HepG2 (cell line): ENCODE measurements around the gene SYCP2L. TPM values are rescaled to one million over a fixed set of nuclear protein-coding genes. Genes with fewer than 3 reads are reported as not detected.

Source experiments
- MAFF ChIP-seq: IDR thresholded peaks from 2 replicates; pipeline ENCODE4 v1.6.1; 2011; ENCODE audit warnings: low read depth, low read length, improper control_type of control experiment
- PRDM10 ChIP-seq: sonication (generic); formaldehyde crosslinking; IDR thresholded peaks from 2 replicates; pipeline ENCODE4 v1.4.0; 2020; ENCODE audit warnings: low read depth, missing genetic modification reagents
- PTBP1 ChIP-seq: fragments of 200-400 bp; formaldehyde crosslinking; IDR thresholded peaks from 2 replicates; pipeline ENCODE4 v1.6.1; 2018; ENCODE audit warnings: low read length, low read depth; ENCODE audit not compliant: poor library complexity, severe bottlenecking
- RCOR2 ChIP-seq: IDR thresholded peaks from 2 replicates; pipeline ENCODE4 v1.6.1; 2016; ENCODE audit warnings: missing biosample characterization, missing genetic modification reagents
- SMYD3 ChIP-seq: sonication (generic); formaldehyde crosslinking; IDR thresholded peaks from 2 replicates; pipeline ENCODE4 v1.8.1; 2023; ENCODE audit warnings: mild to moderate bottlenecking, missing genetic modification reagents
- SOX6 ChIP-seq, 2 experiments: fragments of 450-650 bp in 1 of 2; sonication (generic) in 1 of 2; formaldehyde crosslinking in 1 of 2; IDR thresholded peaks; 2 replicates each; pipeline versions ENCODE4 v1.4.0 to v1.6.1; 2017 to 2020; ENCODE audit warnings: antibody characterized with exemption in 1 of 2, mild to moderate bottlenecking in 1 of 2, missing genetic modification reagents in 1 of 2
- TCF7L2 ChIP-seq: IDR thresholded peaks from 2 replicates; pipeline ENCODE4 v1.6.1; 2011; ENCODE audit warnings: mild to moderate bottlenecking, low read depth, low read length, moderate library complexity
- ZBTB2 ChIP-seq: sonication (generic); formaldehyde crosslinking; IDR thresholded peaks from 2 replicates; pipeline ENCODE4 v1.8.0; 2022; ENCODE audit warnings: low read depth, missing genetic modification reagents
- ZFP36 ChIP-seq: fragments of 150-350 bp; IDR thresholded peaks from 2 replicates; pipeline ENCODE4 v1.6.1; 2018; ENCODE audit warnings: borderline replicate concordance, low read length, low read depth; ENCODE audit not compliant: partially characterized antibody
- ZNF761 ChIP-seq: sonication (generic); formaldehyde crosslinking; conservative IDR thresholded peaks from 2 replicates; pipeline ENCODE4 v1.4.0; 2020; ENCODE audit warnings: mild to moderate bottlenecking, missing genetic modification reagents
- ZNF83 ChIP-seq: sonication (generic); formaldehyde crosslinking; IDR thresholded peaks from 2 replicates; pipeline ENCODE4 v1.4.0; 2020; ENCODE audit warnings: missing genetic modification reagents, mild to moderate bottlenecking, borderline replicate concordance
- ZNF850 ChIP-seq: sonication (generic); formaldehyde crosslinking; conservative IDR thresholded peaks from 2 replicates; pipeline ENCODE4 v1.9.0; 2021; ENCODE audit warnings: mild to moderate bottlenecking, missing genetic modification reagents
- polyA plus RNA-seq, 8 experiments: library from polyadenylated mRNA; depleted of rRNA in 3 of 8; stranded (reverse) in 7 of 8; unstranded in 1 of 8; fragments of >200 nt; fragmentation: Illumina TruSeq in 4 of 8; extraction: Trizol in 4 of 8; gene quantifications; 2 replicates each; pipeline versions ENCODE4 v1.2.1 to v1.2.3, GENCODE V29; 2011 to 2016; ENCODE audit warnings: low read depth in 4 of 8, missing spikeins in 1 of 8, mixed read lengths in 1 of 8; ENCODE audit not compliant: insufficient read depth in 1 of 8
- total RNA-seq, 5 experiments: library from RNA; depleted of rRNA; stranded (reverse); fragments of >200 nt; fragmentation: Illumina TruSeq; extraction: Trizol; gene quantifications; 2 replicates each; pipeline ENCODE4 v1.2.3, GENCODE V29; 2016; ENCODE audit warnings: low read depth in 1 of 5
- TF ChIP-seq, protein P1 (sequence below): sonication (generic); formaldehyde crosslinking; IDR thresholded peaks from 2 replicates; pipeline ENCODE4 v1.4.0; 2020; ENCODE audit warnings: missing genetic modification reagents

SYCP2L gene
- total and polyA plus RNA-seq, 2 of the 13 experiments (the other 11 are each of a cell fraction or from before 2014, with no cell fraction given), result 0.22 to 0.54 TPM

GRCh38 chr6:10837995-10838793 lies 48.7 kb upstream of the SYCP2L start, which contains the start of gene MAK (continued):
- TF ChIP-seq, protein P1, sequence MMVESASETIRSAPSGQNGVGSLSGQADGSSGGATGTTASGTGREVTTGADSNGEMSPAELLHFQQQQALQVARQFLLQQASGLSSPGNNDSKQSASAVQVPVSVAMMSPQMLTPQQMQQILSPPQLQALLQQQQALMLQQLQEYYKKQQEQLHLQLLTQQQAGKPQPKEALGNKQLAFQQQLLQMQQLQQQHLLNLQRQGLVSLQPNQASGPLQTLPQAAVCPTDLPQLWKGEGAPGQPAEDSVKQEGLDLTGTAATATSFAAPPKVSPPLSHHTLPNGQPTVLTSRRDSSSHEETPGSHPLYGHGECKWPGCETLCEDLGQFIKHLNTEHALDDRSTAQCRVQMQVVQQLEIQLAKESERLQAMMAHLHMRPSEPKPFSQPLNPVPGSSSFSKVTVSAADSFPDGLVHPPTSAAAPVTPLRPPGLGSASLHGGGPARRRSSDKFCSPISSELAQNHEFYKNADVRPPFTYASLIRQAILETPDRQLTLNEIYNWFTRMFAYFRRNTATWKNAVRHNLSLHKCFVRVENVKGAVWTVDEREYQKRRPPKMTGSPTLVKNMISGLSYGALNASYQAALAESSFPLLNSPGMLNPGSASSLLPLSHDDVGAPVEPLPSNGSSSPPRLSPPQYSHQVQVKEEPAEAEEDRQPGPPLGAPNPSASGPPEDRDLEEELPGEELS (CRISPR knock-in tag), result no peak
- TF ChIP-seq ZBTB2 (CRISPR knock-in tag) (no peak), SMYD3 (CRISPR knock-in tag) (0 out of 2 replicates have a peak, but pooled peaks have one; percentile 51), ZFP36 (no peak), PRDM10 (CRISPR knock-in tag) (no peak), ZNF850 (CRISPR knock-in tag) (no peak), TCF7L2 (no peak), SOX6 (IDR thresholded peaks at IDR 0.05) (no peak), SOX6 (CRISPR knock-in tag; IDR thresholded peaks at IDR 0.05) (no peak), ZNF761 (no peak), ZNF83 (0 out of 2 replicates have a peak, but pooled peaks have one; percentile 54), PTBP1 (no peak), RCOR2 (CRISPR knock-in tag) (no peak), MAFF (no peak)
